GM18870 (cell line): ENCODE results near the gene FOSL2.

Experiments
- ATAC-seq: cut with Tn5 transposase; IDR thresholded peaks from one replicate; pipeline ENCODE4 v1.9.1; 2021; ENCODE audit warnings: moderate library complexity; ENCODE audit not compliant: unreplicated experiment

Gene FOSL2

DNA sequence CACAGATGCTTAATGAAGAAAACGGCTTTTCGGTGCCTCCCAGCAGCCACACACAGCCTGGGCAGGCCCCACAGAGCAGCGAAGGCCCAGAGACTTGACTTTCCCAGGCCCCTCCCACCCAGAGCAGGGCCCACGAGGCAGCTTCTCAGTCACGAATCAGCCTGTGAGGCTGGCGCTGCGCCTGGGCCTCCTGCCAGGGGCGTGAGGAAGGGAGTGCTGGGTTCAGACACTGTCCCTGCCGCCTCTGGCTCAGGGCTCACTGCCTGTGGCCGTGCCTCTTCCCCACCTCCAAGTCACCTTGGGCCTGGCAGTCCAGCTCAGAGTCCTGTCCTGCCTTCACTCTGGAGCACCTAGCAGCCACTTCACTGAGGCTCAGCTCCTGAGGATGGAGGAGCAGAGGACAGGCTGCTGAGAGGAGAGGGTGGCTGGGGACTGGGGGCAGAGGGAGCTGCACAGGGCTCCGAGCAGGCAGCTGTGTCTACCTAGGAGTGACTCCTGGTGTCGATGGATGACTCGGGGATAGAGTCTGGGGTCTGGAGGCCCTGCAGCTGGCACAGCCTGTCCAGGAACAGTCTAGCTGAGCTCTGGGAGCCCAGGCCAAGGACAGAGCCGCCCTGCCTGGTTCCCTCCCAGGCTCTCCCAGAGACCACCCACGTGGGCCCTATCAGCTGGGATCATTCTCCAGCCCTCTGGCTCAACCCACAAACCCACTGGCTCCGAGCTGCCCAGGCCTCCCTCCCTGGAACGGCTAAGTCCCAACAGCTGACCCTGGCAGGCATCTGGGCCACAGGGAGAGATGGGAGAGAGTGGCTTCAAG, 36.4 kb upstream of the FOSL2 start:
- no peak for ATAC-seq

DNA sequence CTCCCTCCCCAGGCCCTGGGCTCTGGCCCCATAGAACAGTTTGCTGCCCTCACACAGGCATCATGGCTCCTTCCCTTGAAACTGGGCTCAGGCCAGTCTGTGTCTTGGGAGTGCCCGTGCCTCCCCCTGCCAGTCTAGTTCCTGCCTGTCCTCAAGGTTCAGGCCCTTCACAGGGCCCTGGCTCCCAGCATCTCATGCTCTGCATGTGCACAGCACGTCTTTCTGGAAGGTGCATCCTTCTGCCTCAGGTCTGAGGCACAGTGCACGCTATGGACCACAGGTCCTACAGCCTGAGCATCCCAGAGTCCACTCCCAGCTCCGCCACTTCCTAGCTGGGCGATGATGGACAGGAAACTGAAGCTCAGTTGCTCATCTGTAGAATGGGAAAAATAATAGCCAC, 35.6 kb upstream of the FOSL2 start:
- no peak for ATAC-seq

DNA sequence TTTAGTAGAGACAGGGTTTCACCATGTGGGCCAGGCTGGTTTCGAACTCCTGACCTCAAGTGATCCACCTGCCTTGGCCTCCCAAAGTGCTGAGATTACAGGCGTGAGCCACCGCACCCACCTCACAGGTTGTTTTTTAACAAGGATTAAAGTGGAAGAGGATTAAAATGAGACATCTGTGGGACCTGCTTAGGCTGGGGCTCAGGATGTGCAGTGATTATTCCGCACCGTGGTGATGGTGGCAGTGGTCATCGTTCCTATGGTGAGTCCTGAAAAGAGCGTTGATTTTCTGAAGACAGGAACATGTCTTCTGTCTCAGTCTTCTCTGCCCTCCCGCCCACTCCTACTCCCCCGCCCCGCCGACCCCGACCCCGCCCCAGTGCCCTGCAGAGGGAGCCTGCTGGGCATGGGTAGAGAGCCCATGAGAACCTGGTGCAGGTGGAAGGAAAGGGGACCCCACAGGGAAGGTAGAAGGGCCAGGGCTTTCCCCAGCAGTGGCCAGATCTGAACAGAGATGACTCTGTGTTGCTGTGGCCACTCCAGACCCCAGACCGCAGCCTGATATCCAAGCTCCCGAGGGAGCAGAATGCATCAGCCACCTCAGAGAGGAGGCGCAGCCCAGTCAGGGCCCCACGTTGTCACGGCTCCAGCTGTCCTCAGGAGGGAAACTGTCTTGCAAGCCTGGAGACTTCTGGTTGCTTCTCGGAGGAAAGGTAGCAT, 34.5 kb upstream of the FOSL2 start:
- no peak for ATAC-seq

DNA sequence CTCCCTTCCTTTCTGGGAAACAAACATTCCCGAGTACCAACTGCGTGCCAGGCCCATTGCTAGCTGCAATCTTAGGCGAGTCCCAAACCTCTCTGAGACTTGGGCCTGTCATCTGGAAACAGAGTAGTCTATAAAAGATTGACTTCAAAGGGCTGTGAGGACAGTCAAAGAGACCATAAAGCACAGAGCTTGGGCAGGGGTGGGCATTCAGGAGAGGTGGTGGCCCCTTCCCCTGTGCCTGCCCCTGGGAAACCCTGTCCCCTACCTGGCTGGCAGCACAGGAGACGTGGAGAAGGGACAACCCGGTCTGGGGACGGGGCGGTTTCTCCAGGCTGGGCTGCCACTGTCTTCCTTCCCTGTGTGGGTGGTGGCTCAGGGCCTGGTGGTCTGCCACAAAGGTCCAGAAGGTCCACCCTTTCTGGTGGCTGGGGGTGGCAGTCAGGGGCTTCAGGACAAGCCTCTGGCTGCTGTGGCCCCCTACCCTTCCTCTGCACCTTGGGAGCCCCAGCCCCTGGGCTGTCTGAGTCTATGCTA, 33.9 kb upstream of the FOSL2 start:
- peak; percentile 9 for ATAC-seq

DNA sequence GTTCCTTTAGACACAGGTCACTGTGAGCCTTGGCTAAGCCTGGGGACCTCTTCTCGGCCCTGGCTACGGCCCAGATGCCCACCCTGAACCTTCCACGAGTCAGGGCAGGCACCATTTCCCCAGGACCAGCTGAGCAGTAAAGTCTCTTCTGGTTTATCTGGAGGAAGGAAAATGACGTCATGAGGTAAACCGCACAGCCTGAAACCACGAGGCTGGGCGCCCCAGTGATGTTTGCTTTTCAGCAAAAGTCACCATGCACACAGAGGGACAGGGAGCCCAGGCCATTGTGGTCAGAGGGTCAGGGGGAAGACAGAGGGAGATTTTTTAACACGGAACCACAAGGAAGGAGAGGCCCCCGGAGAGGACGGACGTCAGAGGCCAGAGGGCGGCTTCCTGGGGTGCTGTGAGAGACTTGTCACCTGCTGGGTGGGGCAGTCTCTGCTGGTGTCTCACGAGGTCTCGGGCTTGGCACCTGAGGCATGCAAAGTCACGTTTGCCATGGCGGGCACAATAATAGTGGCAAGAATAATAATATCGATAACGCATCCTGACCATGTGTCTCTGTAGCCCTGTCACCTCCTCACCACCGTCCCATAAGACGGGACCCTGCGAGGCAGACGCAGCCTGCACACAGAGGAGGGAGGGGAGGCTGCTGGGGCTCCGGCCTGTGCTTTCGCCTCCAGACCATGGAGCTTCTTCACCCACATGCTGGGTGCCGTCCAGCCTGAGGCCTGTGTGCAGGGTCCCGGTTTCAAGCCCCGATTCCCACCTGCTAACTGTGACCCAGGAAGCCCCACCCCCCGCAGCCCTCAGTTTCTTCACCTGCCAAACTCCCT, 33.2 kb upstream of the FOSL2 start:
- ATAC-seq = peak; percentile 71

DNA sequence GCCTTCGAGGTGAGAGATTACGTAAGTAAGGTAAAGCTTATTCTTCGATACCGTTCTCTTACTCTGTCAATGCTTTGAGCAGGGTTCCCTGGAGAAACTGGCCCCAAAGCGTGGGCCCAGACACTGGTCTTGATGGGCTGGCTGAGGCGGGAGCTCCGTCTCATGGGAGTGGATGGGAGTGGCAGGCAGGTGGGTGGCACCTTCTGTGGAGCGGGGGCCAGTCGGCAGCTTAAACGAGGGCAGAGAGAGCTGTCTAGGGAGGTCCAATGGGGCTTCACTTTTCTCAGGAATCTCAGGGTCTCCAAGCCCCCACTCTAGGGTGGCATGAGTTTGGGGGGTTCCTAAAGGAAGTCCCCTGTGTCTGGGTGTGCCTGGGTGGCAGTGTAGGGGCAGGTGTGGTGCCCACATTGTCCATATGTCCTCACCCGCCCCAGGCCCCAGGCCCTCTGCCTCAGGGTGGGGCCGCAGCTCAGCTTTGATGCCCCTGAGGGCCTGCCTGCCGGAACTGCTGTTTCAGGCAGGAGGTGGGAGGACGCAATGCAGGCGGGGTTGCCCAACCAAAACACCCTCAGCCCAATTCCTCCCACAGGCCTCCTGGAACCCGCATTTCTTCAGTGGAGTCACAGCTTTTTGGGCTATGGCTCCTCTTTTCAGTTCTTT, 32.5 kb upstream of the FOSL2 start:
- no peak for ATAC-seq

DNA sequence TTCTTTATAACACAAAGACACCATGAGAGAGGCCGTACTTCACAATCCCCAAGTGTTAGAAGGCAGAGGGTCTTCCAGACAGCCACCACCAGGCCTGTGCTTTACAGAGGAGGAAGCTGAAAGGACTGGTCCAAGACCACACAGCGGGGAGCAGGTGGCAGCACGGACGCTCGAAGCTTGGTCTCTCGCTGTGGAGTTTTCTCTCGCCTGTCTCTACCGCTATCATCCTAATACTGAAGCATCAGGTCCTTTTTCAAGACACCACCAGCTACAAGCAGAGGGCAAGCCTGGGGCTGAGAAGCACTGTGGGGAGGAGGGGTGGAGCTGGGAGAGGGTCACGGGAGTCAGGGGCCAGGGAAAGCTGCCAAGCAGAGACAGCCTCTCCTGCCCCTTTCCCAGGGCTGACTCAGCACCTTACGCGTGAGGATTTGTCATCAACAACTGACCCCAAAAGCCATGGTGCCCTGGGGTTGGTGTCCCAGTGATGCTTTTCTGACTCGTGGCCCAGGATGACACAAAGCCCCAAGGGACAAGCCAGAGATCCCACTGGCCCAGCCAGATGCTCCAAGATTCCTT, 31.9 kb upstream of the FOSL2 start:
- ATAC-seq = no peak

DNA sequence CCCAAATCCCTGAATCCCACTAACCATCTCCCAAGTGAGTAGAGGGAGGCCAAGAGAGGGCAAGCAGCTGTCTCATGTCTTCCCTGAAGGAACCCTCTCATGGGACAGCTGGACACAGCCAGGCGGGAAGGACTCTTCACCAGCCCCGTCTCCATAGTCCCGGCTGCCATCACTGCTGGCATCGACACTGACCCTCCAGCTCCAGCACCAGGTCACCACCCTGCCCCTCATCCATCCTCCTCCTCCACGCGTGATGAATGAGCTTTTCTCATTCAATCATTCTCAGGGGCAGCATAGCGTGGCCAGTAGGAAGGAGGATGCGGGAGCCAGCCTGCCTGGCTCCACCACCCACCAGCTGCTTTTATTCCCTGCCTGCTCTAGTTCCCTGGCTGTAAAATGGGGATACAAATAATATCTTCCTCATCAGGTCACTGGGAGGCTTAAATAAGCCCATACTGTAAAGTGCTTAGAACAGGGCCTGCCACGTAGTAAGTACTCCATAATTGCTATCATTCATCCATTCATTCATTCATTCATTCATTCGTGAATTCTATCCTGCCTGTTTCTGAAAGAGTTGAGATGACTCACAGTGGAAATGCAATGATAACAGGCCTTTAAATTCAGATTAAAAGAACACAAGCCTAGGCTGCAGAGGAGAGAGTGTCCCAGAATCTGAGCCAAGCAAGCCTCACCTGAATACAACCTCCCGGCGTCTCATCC, 30.5 kb upstream of the FOSL2 start:
- ATAC-seq = no peak

DNA sequence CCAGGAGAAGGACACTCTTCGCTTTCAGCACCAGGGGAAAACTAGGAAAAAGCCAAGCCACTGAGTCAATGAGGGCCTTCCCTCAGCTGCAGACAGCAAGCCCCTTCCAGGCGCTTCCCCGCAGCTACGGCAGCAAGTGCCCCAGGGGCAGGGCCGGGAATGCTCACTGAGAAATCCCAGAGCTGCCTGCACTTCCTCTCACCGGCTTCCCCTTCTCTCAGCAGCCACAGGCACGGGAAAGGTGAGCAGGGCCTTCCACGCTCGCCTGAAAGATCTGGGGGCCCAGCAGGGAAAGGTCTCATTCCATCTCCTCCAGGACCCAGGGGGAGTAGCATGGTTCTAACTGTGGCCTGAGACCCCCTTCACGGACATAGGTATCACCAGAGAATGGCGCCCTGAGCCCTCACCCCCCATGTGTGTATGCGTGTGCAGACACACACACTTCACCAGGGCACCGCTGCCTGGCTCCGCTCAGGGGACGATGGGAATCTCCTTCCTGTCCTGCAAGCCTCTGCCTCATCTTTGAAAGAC, 29.6 kb upstream of the FOSL2 start:
- ATAC-seq = no peak

DNA sequence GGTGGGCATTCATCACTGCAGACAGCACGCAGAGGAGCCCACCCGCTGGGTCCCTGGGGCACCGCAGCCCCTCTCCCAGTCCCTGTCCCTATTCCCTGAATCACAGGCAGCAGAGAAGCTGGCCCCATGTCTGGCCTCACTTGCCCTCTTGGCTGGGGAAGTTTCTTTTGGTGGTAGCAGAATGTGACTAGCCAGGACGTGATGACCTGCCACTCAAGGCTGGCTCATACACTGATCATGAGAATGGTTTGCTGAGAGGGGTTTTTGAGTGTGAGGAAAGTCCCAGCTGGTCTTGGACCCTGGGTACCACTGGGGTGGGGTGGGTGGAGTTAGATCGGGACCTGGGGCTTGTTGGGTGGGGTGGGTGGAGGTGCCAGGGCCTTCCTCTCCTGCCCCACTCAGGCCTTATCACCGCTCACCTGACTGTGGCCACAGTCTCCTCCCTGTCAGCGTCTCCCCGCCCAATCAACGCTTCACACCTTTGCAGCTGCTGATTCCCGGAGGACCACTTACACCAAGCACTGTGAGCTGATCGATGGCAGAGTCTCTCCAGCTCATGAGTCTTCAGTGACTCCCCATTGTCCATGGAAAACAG, 28.9 kb upstream of the FOSL2 start:
- no peak for ATAC-seq

DNA sequence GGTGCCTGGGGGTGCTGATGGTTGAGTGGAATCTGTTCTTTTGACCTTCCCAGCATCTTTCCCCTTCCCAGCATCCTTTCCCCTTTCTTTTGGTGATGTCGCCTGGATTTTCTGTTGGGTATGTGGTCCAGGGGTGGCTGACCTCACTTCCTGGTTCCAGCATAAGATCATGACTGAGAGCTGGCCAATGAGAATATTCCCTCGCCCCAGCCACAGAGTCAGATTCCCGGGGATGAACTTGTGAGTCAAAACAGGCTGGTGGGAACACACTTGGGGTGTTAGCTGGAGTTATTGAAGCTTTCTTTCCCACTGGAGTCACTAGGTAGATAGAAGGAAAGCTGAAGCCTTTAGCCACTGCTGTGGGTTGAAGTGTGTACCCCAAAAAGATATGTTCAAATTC, 28.0 kb upstream of the FOSL2 start:
- ATAC-seq = no peak

DNA sequence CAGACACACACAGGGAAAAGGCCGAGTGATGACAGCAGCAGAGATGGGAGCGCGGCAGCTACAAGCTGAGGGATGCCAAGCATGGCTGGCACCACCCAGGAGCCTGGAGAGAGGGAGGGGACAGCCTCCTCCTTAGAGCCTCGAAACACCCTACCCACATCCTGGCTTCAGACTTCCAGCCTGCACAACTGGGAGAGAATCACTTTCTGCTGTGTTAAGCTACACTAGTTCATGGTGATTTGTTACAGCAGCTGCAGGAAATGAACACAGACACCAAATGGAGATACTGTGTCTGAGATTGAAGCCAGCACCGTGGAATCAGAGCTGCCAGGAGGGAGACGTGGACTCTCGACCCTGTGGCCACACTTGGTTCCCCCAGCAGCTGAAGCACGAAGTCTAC, 27.5 kb upstream of the FOSL2 start:
- no peak for ATAC-seq

DNA sequence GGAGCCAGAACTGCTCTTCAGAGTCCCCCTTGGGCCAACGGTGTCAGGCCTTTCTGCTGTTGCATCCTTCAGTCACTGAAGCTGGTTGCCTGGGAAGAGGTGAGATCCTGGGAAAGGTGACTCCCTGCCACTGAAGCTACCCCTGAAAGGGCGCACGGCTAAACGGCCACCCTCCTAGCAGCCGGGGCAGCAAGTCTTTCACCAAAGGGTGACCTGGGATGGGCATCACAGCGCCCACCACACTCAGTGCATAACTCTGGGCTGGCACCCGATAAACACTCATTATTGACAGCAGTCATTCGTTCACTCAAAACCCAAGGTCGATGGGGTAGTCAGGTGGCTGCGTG, 26.5 kb upstream of the FOSL2 start:
- no peak for ATAC-seq

DNA sequence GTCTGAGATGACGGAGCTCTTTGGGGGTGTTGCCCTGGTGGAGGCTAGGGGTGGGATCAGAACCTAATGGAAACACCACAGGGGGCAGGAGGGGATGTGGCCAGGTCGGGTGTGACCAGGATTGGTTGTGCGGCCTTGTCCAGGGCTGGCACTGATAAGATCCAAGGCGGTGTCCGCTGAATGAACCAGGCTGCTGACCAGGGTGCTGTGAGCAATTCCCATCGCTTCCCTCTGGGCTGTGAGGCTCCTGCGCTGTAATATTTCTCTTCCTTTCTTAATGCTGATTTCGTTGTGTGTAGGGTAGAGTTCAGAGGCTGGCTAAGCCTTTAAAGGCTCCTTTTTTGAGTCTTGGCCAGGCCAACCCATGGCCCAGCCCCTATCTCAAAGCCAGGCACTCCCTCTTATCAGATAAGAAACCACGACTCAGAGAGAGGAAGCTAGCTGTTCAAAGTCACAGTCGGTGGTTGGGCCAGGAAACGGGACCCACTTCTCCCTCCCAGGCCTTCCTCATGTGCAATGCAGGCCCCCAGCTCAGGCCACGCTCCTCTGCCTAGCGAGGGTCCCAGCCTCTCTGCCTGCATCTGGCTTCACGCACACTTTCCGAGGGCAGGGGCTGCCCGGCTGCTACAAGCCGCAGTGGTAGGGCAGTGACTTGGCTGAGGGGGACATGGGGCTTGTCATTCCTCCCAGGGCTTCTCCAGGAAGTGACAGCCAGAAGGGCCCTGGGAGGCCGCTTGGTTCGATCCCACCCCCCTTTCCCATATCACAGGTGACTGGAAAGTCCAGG, 26.0 kb upstream of the FOSL2 start:
- no peak for ATAC-seq

DNA sequence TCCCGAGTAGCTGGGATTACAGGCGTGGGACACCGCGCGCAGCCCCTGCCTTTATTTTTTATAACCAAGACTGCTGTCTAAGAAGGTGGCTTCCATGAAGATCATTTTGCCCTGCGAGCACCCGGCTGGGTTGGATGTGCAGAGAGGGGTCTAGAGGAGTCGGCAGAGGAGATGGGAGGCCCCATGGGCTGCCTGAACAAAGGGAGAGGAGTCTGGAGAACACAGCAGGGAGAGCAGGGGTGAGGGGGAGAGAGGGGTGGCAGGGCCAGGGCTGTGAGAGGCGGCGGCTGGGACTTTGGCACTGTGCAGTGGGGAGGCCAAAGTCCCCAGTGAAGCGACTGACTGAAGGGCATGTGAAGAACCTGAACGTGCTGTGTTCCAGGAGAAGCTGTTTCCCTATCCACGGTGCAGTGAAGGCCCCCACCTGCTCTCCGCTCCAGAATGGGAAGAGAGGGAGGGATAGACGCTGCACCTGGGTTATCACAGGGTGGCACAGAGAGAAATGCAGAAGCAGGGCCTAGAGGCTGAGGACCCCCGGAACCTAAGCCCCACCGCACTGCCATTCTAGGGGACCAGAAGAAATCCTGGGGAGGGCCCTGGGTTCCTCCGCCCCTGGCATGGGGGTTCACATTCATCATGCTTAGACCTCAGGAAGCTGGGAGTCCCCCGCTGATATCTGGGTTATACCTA, 24.8 kb upstream of the FOSL2 start:
- ATAC-seq = no peak

DNA sequence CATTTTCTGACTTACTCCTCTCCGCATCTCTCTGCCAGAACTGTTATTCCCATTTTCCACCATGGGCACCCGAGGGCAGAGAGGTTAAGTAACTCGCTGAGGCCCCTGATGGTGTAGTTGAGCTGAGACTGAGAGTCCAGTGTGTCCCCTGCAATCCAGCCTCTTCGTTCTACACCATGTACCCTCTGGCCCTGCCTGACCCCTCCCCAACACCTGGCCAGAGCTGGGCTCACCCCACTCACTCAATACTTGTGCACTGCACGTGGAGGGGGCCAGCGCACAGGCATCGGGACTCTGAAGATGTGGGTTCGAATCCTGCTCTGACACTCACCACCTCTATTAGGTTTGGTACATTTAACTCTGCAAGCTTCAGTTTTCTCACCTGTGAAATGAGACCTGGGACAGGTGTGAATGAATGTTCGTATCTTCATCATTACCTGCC, 24.3 kb upstream of the FOSL2 start:
- ATAC-seq = no peak

DNA sequence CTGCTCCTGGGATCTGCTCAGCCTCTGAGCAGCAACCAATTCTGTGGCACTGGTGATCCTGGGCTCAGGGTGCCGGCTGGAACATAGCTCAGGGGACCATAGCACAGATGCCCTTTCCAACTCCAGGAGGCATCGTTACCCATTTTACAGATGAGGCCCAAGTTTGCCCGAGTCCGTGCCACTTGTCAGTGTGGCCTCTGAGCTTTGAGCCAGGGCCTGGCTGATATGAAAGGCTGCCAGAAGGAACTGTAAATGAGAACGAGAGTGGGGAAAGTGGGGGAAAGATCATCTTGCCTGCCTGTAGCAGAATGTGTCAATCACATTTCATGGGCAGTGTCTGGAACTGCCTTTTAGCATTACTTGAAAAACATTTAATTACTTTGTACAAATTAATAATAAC, 23.3 kb upstream of the FOSL2 start:
- no peak for ATAC-seq

DNA sequence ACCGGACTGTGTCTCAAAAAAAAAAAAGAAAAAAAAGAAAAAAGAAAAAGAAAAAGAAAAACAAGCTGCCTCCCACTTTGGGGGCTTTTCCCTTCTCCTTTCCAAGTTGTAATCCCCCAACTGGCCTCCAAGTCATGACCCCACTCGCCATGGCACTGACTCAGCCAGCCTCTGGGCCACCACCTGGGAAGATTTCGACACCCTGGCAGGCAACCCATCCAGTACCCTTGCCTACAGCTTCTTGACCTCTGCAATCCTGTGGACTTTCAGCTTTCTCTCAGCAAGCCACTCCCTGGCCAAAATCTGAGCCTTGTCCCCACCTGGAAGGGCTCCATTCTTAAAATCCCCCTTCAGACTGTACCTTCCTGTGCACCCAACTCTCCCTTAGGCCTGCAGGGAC, 22.3 kb upstream of the FOSL2 start:
- no peak for ATAC-seq
